CD14-positive monocyte (primary cell): ENCODE data around the gene RCC1. TPM values are rescaled to one million over a fixed set of nuclear protein-coding genes. Genes with fewer than 3 reads are reported as not detected.

ENCODE experiments used
- DNase-seq, 3 donors: peaks; one replicate each; pipeline ENCODE4 v3.0.0-alpha.2; 2011 to 2022
- H2AFZ ChIP-seq: 2 replicates; pipeline ENCODE4 v1.6.0; 2012; ENCODE audit warnings: mild to moderate bottlenecking, low read depth, low read length, inconsistent platforms; ENCODE audit not compliant: insufficient read depth, poor library complexity, severe bottlenecking
- H3K27ac ChIP-seq, 2 donors: 1 replicate in 1 of 2; 2 replicates in 1 of 2; pipeline ENCODE4 v1.5.1; 2012 to 2013; ENCODE audit warnings: low read length in 2 of 2, control low read depth in 1 of 2, inconsistent platforms in 1 of 2, low read depth in 1 of 2, mild to moderate bottlenecking in 1 of 2
- H3K27me3 ChIP-seq, 2 donors: one replicate each; pipeline versions ENCODE4 v1.6.0 to v1.6.1; 2011 to 2013; ENCODE audit warnings: low read length in 2 of 2; ENCODE audit not compliant: control insufficient read depth in 2 of 2, insufficient read depth in 2 of 2
- H3K36me3 ChIP-seq, 2 donors: replicated peaks in 1 of 2; 1 replicate in 1 of 2; 2 replicates in 1 of 2; pipeline versions ENCODE4 v1.5.1 to v1.6.1; 2012 to 2013; ENCODE audit warnings: low read length in 2 of 2, control low read depth in 1 of 2, inconsistent platforms in 1 of 2, mild to moderate bottlenecking in 1 of 2; ENCODE audit not compliant: insufficient read depth in 2 of 2, control insufficient read depth in 1 of 2
- H3K4me1 ChIP-seq, 2 donors: 1 replicate in 1 of 2; 2 replicates in 1 of 2; pipeline versions ENCODE4 v1.5.1 to v1.6.1; 2012 to 2013; ENCODE audit warnings: low read length in 2 of 2, control low read depth in 1 of 2, inconsistent platforms in 1 of 2, mild to moderate bottlenecking in 1 of 2, moderate library complexity in 1 of 2; ENCODE audit not compliant: insufficient read depth in 2 of 2, control insufficient read depth in 1 of 2
- H3K4me2 ChIP-seq: replicated peaks from 2 replicates; pipeline ENCODE3; 2012; ENCODE audit warnings: low read length, moderate library complexity, mild to moderate bottlenecking; ENCODE audit not compliant: poor library complexity, severe bottlenecking; ENCODE audit errors: extremely low read depth
- H3K4me3 ChIP-seq, 3 experiments: fragments of 200-600 bp in 1 of 3; sonication (generic) in 1 of 3; replicated peaks in 1 of 3; 1 replicate in 2 of 3; 2 replicates in 1 of 3; pipeline ENCODE4 v1.5.1; 2011 to 2013; ENCODE audit warnings: low read length in 3 of 3, mild to moderate bottlenecking in 3 of 3, control low read depth in 2 of 3, low read depth in 2 of 3, inconsistent platforms in 1 of 3, moderate library complexity in 1 of 3
- H3K79me2 ChIP-seq: 2 replicates; pipeline ENCODE4 v1.6.0; 2012; ENCODE audit warnings: mild to moderate bottlenecking, control low read depth, inconsistent platforms, low read length, moderate library complexity; ENCODE audit not compliant: insufficient read depth
- H3K9ac ChIP-seq: 2 replicates; pipeline ENCODE4 v1.6.0; 2017; ENCODE audit warnings: low read length, mild to moderate bottlenecking; ENCODE audit not compliant: insufficient read depth, poor library complexity, severe bottlenecking
- H3K9me3 ChIP-seq, 2 donors: replicated peaks in 1 of 2; 1 replicate in 1 of 2; 2 replicates in 1 of 2; pipeline versions ENCODE4 v1.5.1 to v1.6.1; 2012 to 2013; ENCODE audit warnings: low read length in 2 of 2, control low read depth in 1 of 2; ENCODE audit not compliant: control insufficient read depth in 1 of 2, insufficient read depth in 1 of 2
- H4K20me1 ChIP-seq: 2 replicates; pipeline ENCODE4 v1.6.0; 2012; ENCODE audit warnings: mild to moderate bottlenecking, low read length, control low read depth, moderate library complexity; ENCODE audit not compliant: insufficient read depth
- H3K27ac Mint-ChIP-seq, 7 donors: one replicate each; pipeline ENCODE4 v1.8.0; 2020; ENCODE audit warnings: mild to moderate bottlenecking in 7 of 7, mixed read lengths in 7 of 7, moderate library complexity in 6 of 7, inconsistent platforms in 2 of 7
- H3K27me3 Mint-ChIP-seq, 3 donors: one replicate each; pipeline ENCODE4 v1.8.0; 2021 to 2022; ENCODE audit warnings: low read depth in 3 of 3, mild to moderate bottlenecking in 3 of 3, mixed read lengths in 3 of 3, moderate library complexity in 3 of 3, inconsistent platforms in 1 of 3
- H3K36me3 Mint-ChIP-seq, 2 donors: one replicate each; pipeline ENCODE4 v1.8.0; 2020; ENCODE audit warnings: mixed read lengths in 2 of 2, inconsistent platforms in 1 of 2, mild to moderate bottlenecking in 1 of 2
- H3K4me1 Mint-ChIP-seq: one replicate; pipeline ENCODE4 v1.8.0; 2020; ENCODE audit warnings: mild to moderate bottlenecking, mixed read lengths
- H3K4me3 Mint-ChIP-seq, 2 donors: one replicate each; pipeline ENCODE4 v1.8.0; 2020; ENCODE audit warnings: mild to moderate bottlenecking in 2 of 2, mixed read lengths in 2 of 2, moderate library complexity in 1 of 2
- H3K9me3 Mint-ChIP-seq, 7 donors: one replicate each; pipeline ENCODE4 v1.8.0; 2020 to 2022; ENCODE audit warnings: mixed read lengths in 7 of 7, mild to moderate bottlenecking in 6 of 7, moderate library complexity in 6 of 7, inconsistent platforms in 2 of 7
- CTCF ChIP-seq: fragments of 200-600 bp; IDR thresholded peaks from one replicate; pipeline ENCODE4 v1.8.0; 2022; ENCODE audit warnings: antibody characterized with exemption, mild to moderate bottlenecking
- WGBS: methylation state at CpG from one replicate; pipeline ENCODE4 v1.1.5; 2013; ENCODE audit warnings: missing lambda C conversion rate; ENCODE audit not compliant: insufficient coverage; 5-methylcytosine and 5-hydroxymethylcytosine counted together
- intact Hi-C, 2 donors: fragments of 100-400 bp; cut with micrococcal nuclease; formaldehyde crosslinking; loops; one replicate each; pipeline versions ENCODE4 v1.15.0 to v1.15.1; 2023
- polyA plus RNA-seq, 3 donors: library from polyadenylated mRNA; depleted of rRNA in 1 of 3; unstranded in 2 of 3; stranded (reverse) in 1 of 3; fragments of 300-500 nt in 2 of 3; fragments of >200 nt in 1 of 3; fragmentation: Illumina TruSeq in 2 of 3; gene quantifications; 1 replicate in 2 of 3; 2 replicates in 1 of 3; pipeline ENCODE4 v1.2.3, GENCODE V29; 2012 to 2021

Gene RCC1
- polyA plus RNA-seq, 3 donors: 8.7 to 10.6 (median 10.1) TPM

GRCh38 chr1:28526886-28527285, 21.0 kb downstream of the RCC1 start:
- no peak for DNase-seq
- Mint-ChIP-seq H3K27me3 (peaks cover 0 to 2% (median 0%) of the 10 kb centered on the region in 3 donors), H3K4me3 (no peak overlapping the region), H3K4me1 (peaks cover 2% of the 10 kb centered on the region), H3K27ac (peak overlapping the region in 2 of 7 donors; percentile 16 to 61), H3K36me3 (peaks cover 23 to 42% of the 10 kb centered on the region in 2 donors), H3K9me3 (no peaks in the 10 kb centered on the region)
- Histone ChIP-seq H3K79me2 (peaks cover 66% of the 10 kb centered on the region), H3K4me2 (no peak overlapping the region), H3K4me3 (no peak overlapping the region), H3K4me1 (no peaks in the 10 kb centered on the region), H3K9me3 (no peaks in the 10 kb centered on the region), H2AFZ (no peak overlapping the region), H4K20me1 (no peaks in the 10 kb centered on the region), H3K27me3 (no peaks in the 10 kb centered on the region), H3K27ac (no peak overlapping the region), H3K36me3 (peaks cover 15 to 32% of the 10 kb centered on the region in 2 donors), H3K9ac (no peak overlapping the region)
- TF ChIP-seq CTCF: no peak
- WGBS: 96% methylated on average over 2 of the region's 9 CpGs
- intact Hi-C loops: no loop called here

- no peak for DNase-seq
- Histone ChIP-seq H3K4me3 (no peak overlapping the region), H3K79me2 (peaks cover 35% of the 10 kb centered on the region), H3K9me3 (no peaks in the 10 kb centered on the region), H3K27me3 (no peaks in the 10 kb centered on the region), H3K4me1 (no peaks in the 10 kb centered on the region), H3K4me2 (no peak overlapping the region), H3K36me3 (peaks cover 32 to 43% of the 10 kb centered on the region in 2 donors), H3K27ac (no peak overlapping the region), H2AFZ (no peak overlapping the region), H3K9ac (no peak overlapping the region), H4K20me1 (no peaks in the 10 kb centered on the region)
- intact Hi-C loops: no loop called here
- H3K9me3 Mint-ChIP-seq: peaks cover 0 to 3% (median 0%) of the 10 kb centered on the region in 7 donors
- H3K4me3 Mint-ChIP-seq: no peak overlapping the region
- peaks cover 0 to 6% (median 0%) of the 10 kb centered on the region in 3 donors for H3K27me3 Mint-ChIP-seq
- H3K4me1 Mint-ChIP-seq: no peaks in the 10 kb centered on the region
- no peak for TF ChIP-seq CTCF
- WGBS: 96% methylated on average over 21 of the region's 31 CpGs
- peaks cover 29 to 48% of the 10 kb centered on the region in 2 donors for H3K36me3 Mint-ChIP-seq
- H3K27ac Mint-ChIP-seq: no peak overlapping the region
Observed at GRCh38 chr1:28530456-28530855, 24.6 kb downstream of the RCC1 start.
